CD4-positive, alpha-beta T cell treated with Interleukin-17A for 1 hour (primary cell): Measurements from ENCODE around the gene LIAS.
"Not testable (repeated sequence)": the region's sequence is repeated elsewhere in the genome, so short reads cannot be mapped to it uniquely, and the experiment has no call there.

ENCODE experiments used
- DNase-seq: peaks from one replicate; pipeline ENCODE4 v3.0.0-alpha.2; 2020

LIAS gene

DNA sequence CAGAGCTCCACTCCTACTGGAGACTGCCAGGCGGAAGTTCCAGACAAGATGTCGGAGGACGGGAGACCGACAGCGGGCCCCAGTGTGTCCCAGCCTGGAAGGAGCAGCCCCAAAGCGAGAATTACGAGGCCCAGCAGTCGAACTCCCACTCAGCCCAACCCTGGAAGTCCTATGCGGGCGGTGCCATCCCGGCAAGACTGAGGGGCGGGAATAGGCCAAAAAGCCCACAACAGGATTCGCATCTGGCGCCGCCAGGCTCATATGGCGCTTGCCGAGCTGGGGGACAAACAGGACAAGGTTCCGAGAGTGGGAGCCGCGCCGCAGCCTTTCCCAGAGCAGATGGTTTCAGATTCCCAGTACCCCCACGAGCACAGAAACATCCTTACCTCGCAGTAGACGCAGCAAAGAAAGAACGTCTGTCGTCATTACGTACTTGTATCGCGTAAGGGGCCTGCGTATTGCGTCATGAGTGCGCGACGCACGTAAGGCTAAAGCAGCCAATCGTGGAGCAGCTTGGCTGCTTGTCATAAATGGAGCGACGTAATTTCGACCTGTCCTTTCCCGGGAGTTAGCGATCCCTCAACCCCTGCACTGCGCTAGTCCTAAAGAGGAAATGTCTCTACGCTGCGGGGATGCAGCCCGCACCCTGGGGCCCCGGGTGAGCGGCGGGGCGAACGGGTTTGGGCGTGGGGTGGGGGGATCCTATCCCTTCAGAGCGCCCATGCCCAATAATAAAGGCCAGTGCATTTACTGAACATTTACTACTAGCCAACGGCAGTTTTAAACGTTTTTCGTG, at the start of gene LIAS, which contains the start of gene RPL9:
Gene LIAS (plus strand): TSS at position 552 of the 796 bp plus-strand sequence. CDS start 62 bp downstream, at position 614.
Gene RPL9 (minus strand): TSS at position 418 of the 796 bp plus-strand sequence. CDS start 483 bp downstream, outside the sequence.
- peak; percentile 97 for DNase-seq

DNA sequence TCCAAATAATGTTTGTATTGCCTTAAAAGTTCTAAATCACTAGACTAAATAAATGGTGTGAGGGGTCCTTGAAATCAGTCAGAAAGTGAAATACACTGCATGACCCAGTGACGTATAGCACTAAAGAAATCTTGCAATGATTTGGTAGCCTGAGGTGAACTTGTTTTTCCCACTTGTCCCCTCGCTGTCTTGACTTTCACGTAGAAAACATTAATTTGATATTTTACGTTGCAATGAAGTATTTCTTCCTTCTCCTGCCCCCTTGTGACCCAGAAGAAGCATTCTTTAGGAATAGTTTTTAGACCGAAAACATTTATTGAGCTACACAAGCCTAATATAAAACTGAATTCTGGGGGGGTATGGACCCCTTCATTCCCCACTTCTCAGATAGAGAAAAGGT, 48.4 kb upstream of the LIAS start:
- no peak for DNase-seq

DNA sequence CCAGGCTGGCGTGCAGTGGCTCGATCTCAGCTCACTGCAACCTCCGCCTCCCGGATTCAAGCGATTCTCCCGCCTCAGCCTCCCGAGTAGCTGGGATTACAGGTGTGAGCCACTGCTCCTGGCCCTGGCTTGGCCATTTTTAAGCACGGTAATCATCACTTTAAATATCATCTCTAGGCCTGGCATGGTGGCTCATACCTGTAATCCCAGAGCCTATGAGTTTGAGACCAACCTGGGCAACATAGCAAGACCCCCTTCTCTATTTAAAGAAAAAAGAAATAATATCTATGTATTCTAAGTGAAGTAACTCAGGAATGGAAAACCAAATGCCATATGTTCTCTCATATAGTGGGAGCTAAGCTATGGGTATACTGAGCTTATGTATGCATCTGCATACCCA, 47.3 kb upstream of the LIAS start:
- not testable (repeated sequence) for DNase-seq

DNA sequence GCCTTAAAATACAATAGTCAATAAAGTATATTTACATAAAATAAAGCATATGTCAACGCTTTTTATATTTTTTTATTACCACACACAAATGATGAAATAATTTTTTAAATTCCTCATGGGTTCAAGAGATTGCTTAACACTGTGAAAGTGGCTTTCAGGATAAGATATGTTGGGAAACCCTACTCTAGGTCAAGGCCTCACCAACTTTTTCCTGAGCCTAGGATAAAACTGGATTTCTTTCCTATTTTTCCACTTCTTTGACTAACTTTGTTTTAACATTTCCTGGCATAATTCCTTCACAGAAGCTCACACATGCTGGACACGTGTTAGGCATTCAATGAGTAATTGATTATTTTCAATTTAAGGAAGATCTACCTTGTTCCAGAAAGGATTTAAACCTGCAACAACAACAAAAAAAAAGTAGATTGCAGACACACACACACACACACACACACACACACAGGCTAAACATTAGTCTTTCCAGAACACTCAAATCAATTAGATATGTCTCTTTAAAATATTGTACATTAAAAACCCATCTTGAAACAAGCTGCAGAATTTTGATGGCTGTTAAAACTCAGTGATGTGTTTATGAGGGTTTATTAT, 43.1 kb upstream of the LIAS start:
- no peak for DNase-seq

DNA sequence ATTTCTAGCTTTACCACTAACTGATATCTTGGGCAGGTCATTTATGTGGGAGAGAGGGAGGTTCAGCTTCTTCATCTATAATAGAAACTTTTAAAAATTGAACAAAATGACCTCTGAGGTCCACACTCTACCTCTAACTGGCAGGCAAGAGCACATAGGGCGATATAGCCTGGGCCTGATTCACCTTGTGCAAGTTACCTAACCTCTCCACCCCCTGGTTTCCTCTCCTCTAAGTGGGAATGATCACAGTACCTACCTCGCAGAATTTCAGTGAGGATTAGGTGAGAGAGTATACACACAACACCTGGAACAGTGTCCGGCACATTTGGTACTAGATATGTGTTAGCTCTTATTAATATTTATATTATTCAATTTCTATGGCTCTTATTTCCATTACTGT, 36.6 kb upstream of the LIAS start:
- DNase-seq: no peak

DNA sequence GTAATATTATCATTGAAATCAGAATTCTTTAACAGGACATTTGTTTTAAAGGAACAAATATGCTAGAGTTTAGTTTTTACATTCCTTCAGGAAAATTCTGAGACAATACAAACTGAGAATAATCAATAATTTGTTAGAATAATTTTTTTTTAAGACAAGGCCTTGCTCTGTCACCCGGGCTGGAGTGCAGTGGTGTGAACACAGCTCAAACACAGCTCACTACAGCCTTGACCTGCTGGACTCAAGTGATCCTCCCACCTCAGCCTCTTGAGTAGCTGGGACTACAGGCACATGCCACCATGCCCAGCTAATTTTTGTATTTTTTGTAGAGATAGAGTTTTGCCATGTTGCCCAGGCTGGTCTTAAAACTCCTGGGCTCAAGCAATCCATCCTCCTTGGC, 33.6 kb upstream of the LIAS start:
- not testable (repeated sequence) for DNase-seq

DNA sequence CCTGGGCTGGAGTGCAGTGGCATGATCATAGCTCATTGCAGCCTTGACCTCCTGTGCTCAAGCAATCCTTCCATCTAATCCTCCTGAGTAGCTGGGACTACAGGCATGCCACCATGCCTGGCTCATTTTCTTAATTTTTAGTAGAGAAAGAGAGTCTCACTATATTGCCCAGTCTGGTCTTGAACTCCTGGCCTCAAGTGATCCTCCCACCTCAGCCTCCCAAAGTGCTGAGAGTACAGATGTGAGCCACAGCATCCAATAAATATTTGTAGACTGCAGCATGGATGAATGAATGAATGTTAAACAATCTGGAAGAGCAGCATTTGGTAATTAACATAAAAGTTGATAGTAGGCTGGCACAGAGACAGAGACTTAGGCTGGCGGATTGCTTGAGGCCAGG, 32.1 kb upstream of the LIAS start:
- DNase-seq: no peak

DNA sequence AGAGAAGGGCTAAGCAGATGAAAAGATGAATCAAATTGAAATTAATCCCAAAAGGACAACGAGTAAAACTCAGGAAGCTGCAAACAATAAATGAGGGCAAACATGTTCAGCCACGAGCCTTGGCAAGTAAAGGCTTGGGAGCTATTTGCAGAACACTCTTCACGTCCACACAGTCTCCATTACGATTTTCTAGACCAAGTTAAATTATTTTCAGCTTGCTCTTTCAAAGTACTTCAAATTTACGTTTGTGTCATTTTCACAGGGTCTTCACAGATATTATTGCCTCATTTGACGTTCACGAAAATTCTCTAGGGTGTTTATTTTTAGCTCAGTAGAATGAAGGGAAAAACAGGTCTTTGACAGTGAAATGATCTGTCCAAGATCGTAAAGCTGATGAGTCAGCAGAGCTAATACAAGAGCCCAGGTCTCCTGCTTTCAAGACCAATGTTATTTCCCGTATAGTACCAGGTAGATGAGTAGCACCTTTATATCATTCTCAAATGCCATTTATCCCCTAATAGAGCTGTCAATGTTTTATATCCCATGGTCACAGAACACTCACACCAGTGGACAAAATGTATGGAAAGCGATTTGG, 31.2 kb upstream of the LIAS start:
- no peak for DNase-seq

DNA sequence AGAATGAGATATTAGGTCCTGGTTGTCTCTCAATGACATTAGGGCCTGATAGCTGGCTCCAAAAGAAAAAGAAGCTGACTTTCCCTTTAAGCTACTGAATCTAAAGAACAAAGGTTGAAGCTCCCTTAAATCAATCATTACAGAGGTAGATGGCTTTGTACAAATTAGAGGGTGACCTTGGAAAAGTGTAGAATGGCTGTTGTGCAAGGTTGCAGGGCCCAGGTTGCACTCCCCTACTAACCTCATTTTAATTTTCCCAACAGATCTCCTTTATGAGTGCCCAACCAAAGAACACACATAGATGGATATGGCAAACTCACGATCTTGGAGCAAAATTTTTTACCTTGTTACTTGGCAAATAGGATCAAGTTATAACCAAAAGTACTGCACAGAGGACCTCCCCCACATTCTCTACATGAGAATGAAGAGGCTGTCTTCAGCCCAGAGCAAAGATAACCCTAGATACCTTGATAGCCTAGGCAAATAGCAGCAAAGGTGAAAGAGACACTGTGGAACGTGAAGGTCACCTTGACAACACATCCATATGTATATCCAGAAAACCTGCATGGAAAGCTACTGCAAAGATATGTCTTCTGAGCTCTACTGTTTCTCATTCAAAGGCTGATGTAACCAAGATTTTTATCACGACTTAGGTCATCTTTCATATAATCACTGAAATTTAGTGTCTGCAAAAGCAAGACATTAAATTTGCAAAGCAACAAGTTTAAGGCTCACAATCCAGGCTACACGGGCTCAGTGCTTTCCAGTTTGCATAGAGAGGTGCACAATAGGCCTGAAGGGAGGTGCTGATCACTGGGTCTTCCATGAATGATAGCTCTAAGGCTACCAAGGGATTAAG, 29.2 kb upstream of the LIAS start:
- no peak for DNase-seq

DNA sequence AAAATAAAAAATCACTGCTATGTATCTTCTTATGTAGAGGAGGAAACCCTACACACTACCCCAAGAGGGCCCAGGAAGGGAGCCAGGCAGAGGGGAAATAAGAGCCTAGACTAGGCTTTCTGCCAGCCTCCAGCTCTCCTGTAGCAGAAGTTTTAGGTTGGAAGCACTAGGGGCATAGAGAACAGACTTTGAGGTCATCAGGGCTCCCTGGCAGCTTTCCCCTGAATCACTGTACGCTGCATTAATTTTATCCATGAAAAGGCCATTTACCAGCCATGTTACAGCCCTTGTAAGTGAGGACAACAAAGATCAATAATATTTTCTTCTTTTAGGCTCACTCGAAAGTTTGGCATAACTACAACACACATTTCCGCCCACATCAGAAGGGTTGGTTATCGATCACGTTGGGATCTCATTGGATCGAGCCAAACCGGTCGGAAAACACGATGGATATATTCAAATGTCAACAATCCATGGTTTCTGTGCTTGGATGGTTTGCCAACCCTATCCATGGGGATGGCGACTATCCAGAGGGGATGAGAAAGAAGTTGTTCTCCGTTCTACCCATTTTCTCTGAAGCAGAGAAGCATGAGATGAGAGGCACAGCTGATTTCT, 24.9 kb upstream of the LIAS start:
- DNase-seq: no peak

DNA sequence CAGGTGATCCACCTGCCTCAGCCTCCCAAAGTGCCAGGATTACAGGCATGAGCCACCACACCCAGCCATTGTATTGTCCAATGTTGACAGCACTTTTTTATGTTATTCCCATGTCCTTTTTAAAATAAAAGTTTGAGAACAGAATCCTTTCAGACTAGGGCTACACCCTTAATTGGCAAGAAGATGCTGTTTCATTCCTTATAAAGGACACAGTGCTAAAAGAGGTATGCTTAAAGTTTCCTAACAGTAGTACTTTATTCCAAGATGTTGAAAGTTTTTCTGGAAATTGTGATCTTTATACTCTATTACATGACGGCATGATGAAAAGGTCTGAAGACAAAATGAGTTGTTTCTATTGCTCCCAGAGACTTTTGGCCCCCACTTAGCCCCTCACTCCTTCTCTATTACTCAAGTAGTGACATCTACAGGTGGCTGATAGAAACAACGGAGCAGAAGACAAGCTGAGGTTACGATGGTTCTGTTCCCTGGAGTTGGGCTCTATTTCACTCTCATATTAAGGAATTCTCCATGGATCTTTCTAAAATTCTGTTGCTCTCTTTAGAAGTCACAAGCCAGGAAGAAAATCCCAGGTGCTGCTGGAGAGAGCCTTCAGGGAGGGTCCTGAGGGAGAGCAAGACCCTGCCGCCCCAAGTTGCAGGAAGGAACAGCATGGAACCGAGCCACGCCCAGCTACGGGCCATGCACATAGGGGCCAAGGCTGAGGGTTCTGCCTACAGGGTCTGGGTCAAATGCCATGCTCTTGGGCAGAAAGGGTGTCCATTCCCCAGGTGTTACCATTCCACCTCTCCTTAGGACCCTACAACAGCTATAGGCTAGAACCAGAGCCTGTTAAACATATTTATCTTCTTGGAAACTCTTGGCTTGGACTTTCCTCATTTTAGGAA, 22.9 kb upstream of the LIAS start:
- DNase-seq: no peak

DNA sequence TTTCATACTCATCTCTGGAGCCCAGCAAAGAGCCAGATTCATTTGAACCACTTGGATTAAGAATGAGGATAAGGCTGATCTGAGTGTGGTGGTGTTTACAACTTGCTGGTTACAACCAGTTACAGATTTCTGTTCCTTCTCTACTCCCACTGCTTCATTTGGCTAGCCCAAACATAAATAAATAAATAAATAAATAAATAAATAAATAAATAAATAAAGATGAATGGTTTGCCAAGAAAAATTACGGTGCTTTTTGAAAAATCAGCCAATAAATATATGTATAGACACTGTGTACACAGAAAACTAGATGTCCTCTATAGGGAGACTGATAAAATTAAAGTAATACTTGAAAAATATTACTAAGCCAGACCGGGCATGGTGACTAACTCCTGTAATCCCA, 17.3 kb upstream of the LIAS start:
- DNase-seq: no peak

DNA sequence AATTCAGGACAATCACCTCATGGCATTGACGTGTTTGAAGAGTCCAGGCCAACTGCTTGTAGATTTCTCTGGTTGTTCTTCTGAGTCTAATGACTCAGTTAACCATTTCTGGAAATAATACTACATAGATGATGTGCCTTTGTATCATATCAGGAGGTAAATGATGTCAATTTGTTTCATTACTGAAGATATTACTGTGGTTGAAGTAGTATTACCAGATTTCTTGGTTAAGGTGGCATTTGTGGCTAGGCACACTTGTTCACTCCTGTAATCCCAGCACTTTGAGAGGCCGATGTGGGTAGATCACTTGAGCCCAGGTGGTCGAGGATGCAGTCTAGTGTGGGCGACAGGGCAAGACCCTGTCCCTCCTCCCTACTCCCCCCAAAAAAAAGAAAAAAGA, 15.9 kb upstream of the LIAS start:
- no peak for DNase-seq

DNA sequence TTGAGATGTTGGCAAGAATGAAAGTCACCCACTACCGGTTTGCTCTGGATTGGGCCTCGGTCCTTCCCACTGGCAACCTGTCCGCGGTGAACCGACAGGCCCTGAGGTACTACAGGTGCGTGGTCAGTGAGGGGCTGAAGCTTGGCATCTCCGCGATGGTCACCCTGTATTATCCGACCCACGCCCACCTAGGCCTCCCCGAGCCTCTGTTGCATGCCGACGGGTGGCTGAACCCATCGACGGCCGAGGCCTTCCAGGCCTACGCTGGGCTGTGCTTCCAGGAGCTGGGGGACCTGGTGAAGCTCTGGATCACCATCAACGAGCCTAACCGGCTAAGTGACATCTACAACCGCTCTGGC, 12.4 kb upstream of the LIAS start:
- no peak for DNase-seq

DNA sequence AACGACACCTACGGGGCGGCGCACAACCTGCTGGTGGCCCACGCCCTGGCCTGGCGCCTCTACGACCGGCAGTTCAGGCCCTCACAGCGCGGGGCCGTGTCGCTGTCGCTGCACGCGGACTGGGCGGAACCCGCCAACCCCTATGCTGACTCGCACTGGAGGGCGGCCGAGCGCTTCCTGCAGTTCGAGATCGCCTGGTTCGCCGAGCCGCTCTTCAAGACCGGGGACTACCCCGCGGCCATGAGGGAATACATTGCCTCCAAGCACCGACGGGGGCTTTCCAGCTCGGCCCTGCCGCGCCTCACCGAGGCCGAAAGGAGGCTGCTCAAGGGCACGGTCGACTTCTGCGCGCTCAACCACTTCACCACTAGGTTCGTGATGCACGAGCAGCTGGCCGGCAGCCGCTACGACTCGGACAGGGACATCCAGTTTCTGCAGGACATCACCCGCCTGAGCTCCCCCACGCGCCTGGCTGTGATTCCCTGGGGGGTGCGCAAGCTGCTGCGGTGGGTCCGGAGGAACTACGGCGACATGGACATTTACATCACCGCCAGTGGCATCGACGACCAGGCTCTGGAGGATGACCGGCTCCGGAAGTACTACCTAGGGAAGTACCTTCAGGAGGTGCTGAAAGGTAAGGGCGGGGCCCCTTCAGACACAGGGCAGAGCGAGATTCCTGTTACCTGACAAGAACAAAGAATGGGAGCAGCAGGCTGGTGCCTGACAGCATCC, 11.8 kb upstream of the LIAS start:
- DNase-seq: peak; percentile 61

DNA sequence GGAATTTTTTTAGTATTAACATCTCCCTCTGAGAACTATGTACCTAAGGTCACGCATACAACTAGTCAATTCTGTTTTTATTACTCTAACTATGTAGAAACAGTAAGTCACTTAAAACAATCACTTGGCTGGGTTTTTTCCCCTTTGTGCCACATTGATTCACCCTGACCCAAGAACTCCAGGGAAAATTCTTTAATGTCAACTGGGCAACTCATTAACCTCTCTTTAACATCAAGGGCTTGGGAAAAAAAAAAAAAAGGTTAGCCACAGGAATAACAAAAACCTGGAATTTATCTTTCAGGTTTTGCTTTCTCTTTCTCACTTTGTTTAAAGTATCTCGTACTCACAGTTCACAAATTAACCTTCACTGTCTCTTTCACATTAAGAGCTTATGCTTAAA, 8.2 kb upstream of the LIAS start:
- DNase-seq: no peak

DNA sequence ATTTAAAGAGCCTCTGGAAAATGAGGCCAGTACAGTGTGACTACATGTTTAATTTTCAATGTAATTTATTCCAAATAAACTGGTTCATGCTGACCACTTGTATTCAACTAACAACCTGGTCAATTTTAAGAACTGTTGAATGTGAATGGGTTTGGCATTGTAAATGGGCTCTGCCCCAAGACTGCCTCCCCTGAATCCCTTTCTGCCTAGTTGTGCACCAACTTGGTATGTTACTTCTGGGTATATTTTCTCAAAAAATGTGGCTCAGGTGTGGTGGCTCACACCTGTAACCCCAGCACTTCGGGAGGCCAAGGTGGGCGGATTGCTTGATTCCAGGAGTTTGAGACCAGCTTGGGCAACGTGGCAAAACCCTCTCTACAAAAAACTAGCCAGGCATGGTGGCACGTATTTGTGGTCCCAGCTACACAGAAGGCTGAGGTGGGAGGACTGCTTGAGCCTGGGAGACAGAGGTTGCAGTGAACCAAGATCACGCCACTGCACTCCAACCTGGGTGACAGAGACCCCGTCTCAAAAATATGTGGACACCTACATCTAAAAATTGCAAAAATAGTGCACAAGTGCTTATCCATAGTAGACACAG, 7.3 kb upstream of the LIAS start:
- no peak for DNase-seq

DNA sequence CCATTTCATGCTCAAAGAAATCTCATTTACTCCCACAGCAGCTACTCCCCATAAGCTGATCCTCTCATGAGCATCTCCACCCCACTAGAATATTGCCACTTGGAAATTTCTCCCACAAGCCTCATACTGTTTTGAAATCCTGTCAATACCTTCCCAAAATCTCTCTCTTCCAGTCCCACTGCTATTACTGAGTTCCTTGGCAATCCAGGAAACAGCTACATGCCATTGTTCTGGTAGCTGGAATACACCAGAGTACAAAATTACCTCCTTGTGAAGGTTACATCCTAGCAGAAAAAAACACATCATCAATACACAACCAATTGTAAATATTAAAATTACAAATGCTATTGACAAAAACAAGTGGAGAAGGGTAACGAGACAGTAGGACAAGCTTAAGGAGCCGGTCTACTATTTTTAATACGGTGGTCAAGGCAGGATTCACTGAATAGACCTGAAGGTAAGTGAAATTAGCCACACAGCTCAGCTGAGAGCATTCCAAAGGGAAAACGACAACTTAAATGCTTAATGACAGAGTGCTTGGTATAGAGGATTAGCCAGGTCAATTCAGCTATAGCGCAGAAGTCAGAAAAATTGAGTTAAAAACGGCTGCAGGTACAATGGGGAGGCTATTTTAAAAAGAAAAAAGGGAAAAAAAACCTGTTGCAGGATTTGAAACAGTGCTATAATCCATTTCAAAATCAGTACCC, 6.5 kb upstream of the LIAS start:
- no peak for DNase-seq

DNA sequence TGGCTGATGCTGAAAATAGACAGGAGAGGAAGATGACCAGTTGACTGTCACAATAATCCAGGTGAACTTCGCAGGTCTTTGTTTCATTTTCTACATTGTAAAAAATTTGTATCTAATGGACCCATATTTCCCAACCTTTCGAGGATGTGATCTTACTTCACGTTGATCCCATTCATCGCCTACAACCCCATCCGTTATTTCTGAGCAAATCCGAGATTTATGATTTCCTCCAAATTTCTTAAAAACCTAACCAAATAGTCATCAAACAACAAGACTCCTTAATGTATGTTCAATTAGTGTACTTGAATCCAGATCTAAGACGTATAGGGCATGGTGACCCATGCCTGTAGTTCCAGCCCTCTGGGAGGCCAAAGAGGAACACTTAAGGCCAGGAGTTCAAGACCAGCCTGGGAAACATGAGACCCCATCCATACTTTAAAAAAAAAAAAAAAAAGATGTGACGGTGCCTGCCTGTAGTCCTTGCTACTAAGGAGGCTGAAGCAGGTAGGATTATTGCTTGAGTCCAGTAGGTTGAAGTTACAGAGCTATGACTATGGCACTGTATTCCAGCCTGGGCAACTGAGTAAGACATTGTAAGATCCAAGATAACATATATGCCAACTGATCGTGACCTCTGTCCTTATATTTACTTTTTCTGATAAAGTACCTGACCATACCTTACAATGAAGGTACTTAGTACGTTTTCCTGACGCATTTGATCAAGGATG, 5.8 kb upstream of the LIAS start:
- no peak for DNase-seq
